ENCODE data around the gene B4GALNT2.
"Not testable (repeated sequence)": the region's sequence is repeated elsewhere in the genome, so short reads cannot be mapped to it uniquely, and the experiment has no call there.

The B4GALNT2 gene
- long read RNA-seq = 0 reads

- H3K27me3 ChIP-seq (ENCODE audit: insufficient read depth, poor library complexity, severe bottlenecking) = peaks cover 34% of the 10 kb centered on the region
- H3K27ac ChIP-seq (replicated peaks) = no peak within 1 kb of the TSS
- TF ChIP-seq POLR2AphosphoS5 (IDR thresholded peaks at IDR 0.05; ENCODE audit: low read depth) (no peak), SPI1 (IDR thresholded peaks at IDR 0.05; ENCODE audit: borderline replicate concordance, low read depth) (no peak), GABPA (IDR thresholded peaks at IDR 0.05; ENCODE audit: low read depth) (no peak), CTCF (IDR thresholded peaks at IDR 0.05; ENCODE audit: insufficient read depth, low read length) (no peak), REST (IDR thresholded peaks at IDR 0.05; ENCODE audit: insufficient replicate concordance, low read depth) (no peak)
- H3K4me3 ChIP-seq (replicated peaks; ENCODE audit: insufficient read depth, low read length) = no peak within 1 kb of the TSS
- DNase-seq (ENCODE audit: low read depth in 1 of 2, low spot score in 1 of 2) = no peak
Observed at GRCh38 chr17:49132699-49133364, at the start of gene B4GALNT2. B4GALNT2 (plus strand) TSS chr17:49132769; CDS start chr17:49132793, 24 bp downstream.

GRCh38 chr17:49085046-49085445 lies 47.5 kb upstream of the B4GALNT2 start:
- not testable (repeated sequence) for DNase-seq (ENCODE audit: low read depth in 1 of 2, low spot score in 1 of 2); H3K27ac ChIP-seq (replicated peaks)

GRCh38 chr17:49085565-49086315 lies 46.8 kb upstream of the B4GALNT2 start:
- no peak overlapping the region for H3K4me3 ChIP-seq (replicated peaks; ENCODE audit: insufficient read depth, low read length)
- TF ChIP-seq REST (IDR thresholded peaks at IDR 0.05; ENCODE audit: insufficient replicate concordance, low read depth) (no peak), POLR2AphosphoS5 (IDR thresholded peaks at IDR 0.05; ENCODE audit: low read depth) (no peak), GABPA (IDR thresholded peaks at IDR 0.05; ENCODE audit: low read depth) (no peak)
- H3K27ac ChIP-seq (replicated peaks) = no peak overlapping the region
- DNase-seq (ENCODE audit: low read depth in 1 of 2, low spot score in 1 of 2) = no peak
- H3K27me3 ChIP-seq (ENCODE audit: insufficient read depth, poor library complexity, severe bottlenecking) = peaks cover 3% of the 10 kb centered on the region

More at GRCh38 chr17:49085046-49085445, 47.5 kb upstream of the B4GALNT2 start:
- H3K27me3 ChIP-seq (ENCODE audit: insufficient read depth, poor library complexity, severe bottlenecking); H3K4me3 ChIP-seq (replicated peaks; ENCODE audit: insufficient read depth, low read length): not testable (repeated sequence)

- Histone ChIP-seq H3K27me3 (ENCODE audit: insufficient read depth, poor library complexity, severe bottlenecking) (peaks cover 3% of the 10 kb centered on the region), H3K27ac (replicated peaks) (no peak overlapping the region), H3K4me3 (replicated peaks; ENCODE audit: insufficient read depth, low read length) (no peak overlapping the region)
- TF ChIP-seq REST (IDR thresholded peaks at IDR 0.05; ENCODE audit: insufficient replicate concordance, low read depth) = no peak
- no peak for TF ChIP-seq GABPA (IDR thresholded peaks at IDR 0.05; ENCODE audit: low read depth)
- no peak for TF ChIP-seq CTCF (IDR thresholded peaks at IDR 0.05; ENCODE audit: insufficient read depth, low read length)
- TF ChIP-seq SPI1 (IDR thresholded peaks at IDR 0.05; ENCODE audit: borderline replicate concordance, low read depth) = no peak
- TF ChIP-seq POLR2AphosphoS5 (IDR thresholded peaks at IDR 0.05; ENCODE audit: low read depth) = no peak
- DNase-seq (ENCODE audit: low read depth in 1 of 2, low spot score in 1 of 2) = no peak
Observed at GRCh38 chr17:49086316-49086605, 46.3 kb upstream of the B4GALNT2 start.
